ENCODE measurements around the gene NUP62. TPM values are rescaled to one million over a fixed set of nuclear protein-coding genes. Genes with fewer than 3 reads are reported as not detected.

Gene NUP62
- total and polyA plus RNA-seq, 4 donors: 16.2 to 45.9 (median 38.0) TPM

DNA sequence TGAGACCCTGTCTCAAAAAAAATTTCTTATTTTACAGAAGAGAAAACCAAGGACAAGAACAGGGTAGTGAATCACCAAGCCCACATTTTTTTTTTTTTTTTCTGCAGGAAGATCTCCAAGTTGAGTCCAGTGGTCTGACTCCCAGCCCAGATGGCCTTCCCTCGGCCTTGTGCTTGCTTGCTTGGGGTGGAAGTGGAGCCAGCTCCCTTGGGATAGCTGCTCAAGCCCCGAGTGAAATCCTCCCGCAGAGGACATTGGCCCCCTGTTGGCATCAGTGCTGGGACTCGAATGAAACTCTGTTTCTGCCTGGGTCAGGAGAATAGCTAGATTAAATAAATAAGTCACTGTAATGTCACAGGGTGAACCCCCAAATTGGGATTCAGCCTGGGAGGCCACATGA, 9.4 kb upstream of the NUP62 start:
- Histone ChIP-seq H3K9ac (ENCODE audit: insufficient read depth in 1 of 2, low read length in 2 of 2) (no peak overlapping the region), H3K9me3 (ENCODE audit: control insufficient read depth in 4 of 4, insufficient read depth in 3 of 4, low read length in 3 of 4) (no peaks in the 10 kb centered on the region), H3K36me3 (ENCODE audit: control insufficient read depth in 4 of 4, insufficient read depth in 4 of 4, low read length in 4 of 4) (no peaks in the 10 kb centered on the region), H3K4me1 (ENCODE audit: control insufficient read depth in 5 of 5, insufficient read depth in 5 of 5, low read length in 5 of 5) (peaks cover 0 to 6% (median 0%) of the 10 kb centered on the region in 5 donors), H3K4me3 (no peak overlapping the region), H3K27ac (ENCODE audit: low read depth in 1 of 2, low read length in 1 of 2) (no peak overlapping the region), H3K27me3 (ENCODE audit: control insufficient read depth in 3 of 3, insufficient read depth in 3 of 3, low read length in 2 of 3) (no peaks in the 10 kb centered on the region)
- 77 to 90% methylated on average over 4 of the region's 4 CpGs for WGBS, 2 donors
- DNase-seq: no peak
- TF ChIP-seq, protein P1, sequence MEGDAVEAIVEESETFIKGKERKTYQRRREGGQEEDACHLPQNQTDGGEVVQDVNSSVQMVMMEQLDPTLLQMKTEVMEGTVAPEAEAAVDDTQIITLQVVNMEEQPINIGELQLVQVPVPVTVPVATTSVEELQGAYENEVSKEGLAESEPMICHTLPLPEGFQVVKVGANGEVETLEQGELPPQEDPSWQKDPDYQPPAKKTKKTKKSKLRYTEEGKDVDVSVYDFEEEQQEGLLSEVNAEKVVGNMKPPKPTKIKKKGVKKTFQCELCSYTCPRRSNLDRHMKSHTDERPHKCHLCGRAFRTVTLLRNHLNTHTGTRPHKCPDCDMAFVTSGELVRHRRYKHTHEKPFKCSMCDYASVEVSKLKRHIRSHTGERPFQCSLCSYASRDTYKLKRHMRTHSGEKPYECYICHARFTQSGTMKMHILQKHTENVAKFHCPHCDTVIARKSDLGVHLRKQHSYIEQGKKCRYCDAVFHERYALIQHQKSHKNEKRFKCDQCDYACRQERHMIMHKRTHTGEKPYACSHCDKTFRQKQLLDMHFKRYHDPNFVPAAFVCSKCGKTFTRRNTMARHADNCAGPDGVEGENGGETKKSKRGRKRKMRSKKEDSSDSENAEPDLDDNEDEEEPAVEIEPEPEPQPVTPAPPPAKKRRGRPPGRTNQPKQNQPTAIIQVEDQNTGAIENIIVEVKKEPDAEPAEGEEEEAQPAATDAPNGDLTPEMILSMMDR (IDR thresholded peaks at IDR 0.05; ENCODE audit: control extremely low read depth, extremely low read depth): no peak
- no peak for ATAC-seq (ENCODE audit: insufficient read depth, low FRiP score)

DNA sequence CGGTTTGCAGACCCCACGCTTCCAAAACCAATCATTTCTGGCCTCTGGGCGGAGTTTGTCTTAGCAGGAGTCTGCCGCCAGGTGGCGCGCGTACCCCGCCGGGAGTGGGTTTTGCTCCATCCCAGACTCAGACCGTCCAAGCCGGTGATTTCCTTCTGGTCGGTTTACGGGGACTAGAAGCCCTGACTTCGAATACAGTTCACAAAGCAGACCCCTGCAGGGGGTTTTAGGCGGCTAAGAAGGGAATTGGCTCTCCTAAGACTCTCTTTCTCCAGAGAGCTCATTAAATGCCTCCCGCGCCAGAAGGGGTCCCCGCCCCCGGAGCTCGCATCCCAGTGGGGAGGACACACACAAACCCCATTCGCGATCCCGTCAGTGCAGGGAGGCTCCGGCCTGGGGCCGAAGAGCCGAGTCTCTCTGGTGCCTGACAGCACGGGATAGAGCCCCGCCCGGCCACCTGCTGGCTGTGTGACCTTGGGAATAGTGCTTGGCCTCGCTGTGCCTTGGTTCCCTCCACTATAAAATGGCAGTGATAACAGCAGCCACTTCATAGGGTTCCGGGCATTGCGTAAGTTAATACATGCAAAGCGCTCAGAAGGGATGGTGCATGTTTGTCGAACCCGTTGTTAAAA, 8.6 kb upstream of the NUP62 start:
- ATAC-seq (ENCODE audit: insufficient read depth, low FRiP score): peak; percentile 92
- WGBS, 2 donors: 17 to 21% methylated on average over 35 of the region's 35 CpGs
- Histone ChIP-seq H3K9ac (ENCODE audit: insufficient read depth in 1 of 2, low read length in 2 of 2) (peak overlapping the region in 1 of 2 donors; percentile 5), H3K4me3 (no peak overlapping the region), H3K27me3 (ENCODE audit: control insufficient read depth in 3 of 3, insufficient read depth in 3 of 3, low read length in 2 of 3) (no peaks in the 10 kb centered on the region), H3K9me3 (ENCODE audit: control insufficient read depth in 4 of 4, insufficient read depth in 3 of 4, low read length in 3 of 4) (no peaks in the 10 kb centered on the region), H3K4me1 (ENCODE audit: control insufficient read depth in 5 of 5, insufficient read depth in 5 of 5, low read length in 5 of 5) (peaks cover 0 to 6% (median 0%) of the 10 kb centered on the region in 5 donors), H3K27ac (ENCODE audit: low read depth in 1 of 2, low read length in 1 of 2) (no peak overlapping the region), H3K36me3 (ENCODE audit: control insufficient read depth in 4 of 4, insufficient read depth in 4 of 4, low read length in 4 of 4) (peaks cover 0 to under 1% (median 0%) of the 10 kb centered on the region in 4 donors)
- DNase-seq: peak; percentile 83 to 86 (median 85)
- TF ChIP-seq, protein P1 (IDR thresholded peaks at IDR 0.05; ENCODE audit: control extremely low read depth, extremely low read depth): peak; percentile 92

DNA sequence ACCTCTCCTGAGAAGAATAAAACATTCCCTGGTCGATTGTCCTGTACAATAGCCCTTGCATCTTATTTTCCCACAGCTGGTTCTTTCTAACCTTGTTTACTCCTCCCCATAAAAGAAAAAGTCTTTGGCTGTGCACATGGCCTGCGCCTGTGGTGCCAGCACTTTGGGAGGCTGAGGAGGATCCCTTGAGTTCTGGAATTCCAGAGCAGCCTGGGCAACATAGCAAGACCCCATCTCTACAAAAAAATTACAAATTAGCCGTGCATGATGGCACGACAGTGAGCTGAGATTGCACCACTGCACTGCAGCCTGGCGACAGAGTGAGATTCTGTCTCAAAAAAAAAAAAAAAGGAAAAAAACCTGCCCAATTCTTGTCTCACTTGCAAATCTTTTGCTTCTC, 7.2 kb upstream of the NUP62 start:
- H3K27me3 ChIP-seq (ENCODE audit: control insufficient read depth in 3 of 3, insufficient read depth in 3 of 3, low read length in 2 of 3): no peaks in the 10 kb centered on the region
- no peak overlapping the region for H3K9ac ChIP-seq (ENCODE audit: insufficient read depth in 1 of 2, low read length in 2 of 2)
- ATAC-seq (ENCODE audit: insufficient read depth, low FRiP score) (no peak), DNase-seq (no peak)
- no peaks in the 10 kb centered on the region for H3K9me3 ChIP-seq (ENCODE audit: control insufficient read depth in 4 of 4, insufficient read depth in 3 of 4, low read length in 3 of 4)
- TF ChIP-seq, protein P1 (IDR thresholded peaks at IDR 0.05; ENCODE audit: control extremely low read depth, extremely low read depth): no peak
- peaks cover 0 to 4% (median 0%) of the 10 kb centered on the region in 4 donors for H3K36me3 ChIP-seq (ENCODE audit: control insufficient read depth in 4 of 4, insufficient read depth in 4 of 4, low read length in 4 of 4)
- no peak overlapping the region for H3K4me3 ChIP-seq
- H3K4me1 ChIP-seq (ENCODE audit: control insufficient read depth in 5 of 5, insufficient read depth in 5 of 5, low read length in 5 of 5): peaks cover 0 to 6% (median 0%) of the 10 kb centered on the region in 5 donors
- 67 to 84% methylated on average over 5 of the region's 5 CpGs for WGBS, 2 donors
- no peak overlapping the region for H3K27ac ChIP-seq (ENCODE audit: low read depth in 1 of 2, low read length in 1 of 2)

Data from lung (tissue), 12 donors.